Skeletal muscle cell (primary cell): Measurements from ENCODE around the gene PRR30.

Experiments used
- DNase-seq: peaks from one replicate; pipeline ENCODE4 v3.0.0-alpha.2; 2010; ENCODE audit warnings: low read depth
- H3K4me3 ChIP-seq: 2 replicates; pipeline ENCODE4 v1.5.1; 2011; ENCODE audit warnings: low read depth, mild to moderate bottlenecking, control low read depth, low read length, moderate library complexity

PRR30 gene

GRCh38 chr2:27087823-27088410, 51.3 kb downstream of the PRR30 start:
- no peak overlapping the region for H3K4me3 ChIP-seq
- DNase-seq = no peak
